HG02938 (cell line): ENCODE data around the gene ZNF148.

ENCODE experiments used
- ATAC-seq: cut with Tn5 transposase; IDR thresholded peaks from one replicate; pipeline ENCODE4 v1.9.1; 2021; ENCODE audit warnings: mild to moderate bottlenecking, moderate library complexity; ENCODE audit not compliant: unreplicated experiment

The ZNF148 gene

GRCh38 chr3:125194061-125194848 lies 180.9 kb downstream of the ZNF148 start:
- no peak for ATAC-seq

- ATAC-seq, result no peak
Measured at GRCh38 chr3:125192190-125193035, 182.7 kb downstream of the ZNF148 start.

- no peak for ATAC-seq
Measured at GRCh38 chr3:125191730-125192129, 183.4 kb downstream of the ZNF148 start.

GRCh38 chr3:125191256-125191655 lies 183.9 kb downstream of the ZNF148 start:
- ATAC-seq, result no peak

- ATAC-seq, result no peak
Measured at GRCh38 chr3:125190786-125191185, 184.3 kb downstream of the ZNF148 start.

- ATAC-seq, result no peak
Measured at GRCh38 chr3:125189378-125190165, 185.6 kb downstream of the ZNF148 start.

GRCh38 chr3:125188955-125189354 lies 186.2 kb downstream of the ZNF148 start:
- ATAC-seq, result no peak

- ATAC-seq, result no peak
Measured at GRCh38 chr3:125187599-125187910, 187.6 kb downstream of the ZNF148 start.

- ATAC-seq, result no peak
Measured at GRCh38 chr3:125186800-125187598, 188.1 kb downstream of the ZNF148 start.

- no peak for ATAC-seq
Measured at GRCh38 chr3:125186261-125186787, 188.8 kb downstream of the ZNF148 start.

- no peak for ATAC-seq
Measured at GRCh38 chr3:125185805-125186204, 189.3 kb downstream of the ZNF148 start.

- no peak for ATAC-seq
Measured at GRCh38 chr3:125179884-125180240, 195.3 kb downstream of the ZNF148 start.

- no peak for ATAC-seq
Measured at GRCh38 chr3:125179143-125179883, 195.8 kb downstream of the ZNF148 start.

GRCh38 chr3:125177746-125178145 lies 197.4 kb downstream of the ZNF148 start:
- ATAC-seq, result no peak
